Urinary bladder (tissue), 4 donors: ENCODE results near the gene IMP3. TPM values are rescaled to one million over a fixed set of nuclear protein-coding genes. Genes with fewer than 3 reads are reported as not detected.

ENCODE experiments used
- DNase-seq: peaks from one replicate; pipeline ENCODE4 v3.0.0-alpha.2; 2015; ENCODE audit errors: extremely low spot score
- H3K27ac ChIP-seq: one replicate; pipeline ENCODE4 v1.5.1; 2013; ENCODE audit warnings: low read depth, mild to moderate bottlenecking, moderate library complexity
- H3K36me3 ChIP-seq: one replicate; pipeline ENCODE4 v1.6.1; 2013; ENCODE audit warnings: mild to moderate bottlenecking, moderate library complexity; ENCODE audit not compliant: insufficient read depth
- H3K4me1 ChIP-seq: one replicate; pipeline ENCODE4 v1.6.1; 2013; ENCODE audit warnings: mild to moderate bottlenecking, moderate library complexity; ENCODE audit not compliant: insufficient read depth
- H3K4me3 ChIP-seq: one replicate; pipeline ENCODE4 v1.5.1; 2013; ENCODE audit warnings: low read depth, low read length
- WGBS: extraction: QIAGEN DNeasy Blood & Tissue Kit; methylation state at CpG from one replicate; pipeline ENCODE4 v1.1.7; 2013; 5-methylcytosine and 5-hydroxymethylcytosine counted together
- polyA plus RNA-seq: library from polyadenylated mRNA; stranded (reverse); fragments of 200-250 nt; gene quantifications from one replicate; pipeline ENCODE4 v1.2.3, GENCODE V29; 2013
- total RNA-seq: library from RNA; depleted of rRNA; stranded (reverse); fragments of >200 nt; gene quantifications from one replicate; pipeline ENCODE4 v1.2.3, GENCODE V29; 2014
- donor health status: healthy with polysubstance abuse.
- donor health status: healthy.

Gene IMP3
- total and polyA plus RNA-seq, 2 donors: 30.1 to 62.5 TPM

DNA sequence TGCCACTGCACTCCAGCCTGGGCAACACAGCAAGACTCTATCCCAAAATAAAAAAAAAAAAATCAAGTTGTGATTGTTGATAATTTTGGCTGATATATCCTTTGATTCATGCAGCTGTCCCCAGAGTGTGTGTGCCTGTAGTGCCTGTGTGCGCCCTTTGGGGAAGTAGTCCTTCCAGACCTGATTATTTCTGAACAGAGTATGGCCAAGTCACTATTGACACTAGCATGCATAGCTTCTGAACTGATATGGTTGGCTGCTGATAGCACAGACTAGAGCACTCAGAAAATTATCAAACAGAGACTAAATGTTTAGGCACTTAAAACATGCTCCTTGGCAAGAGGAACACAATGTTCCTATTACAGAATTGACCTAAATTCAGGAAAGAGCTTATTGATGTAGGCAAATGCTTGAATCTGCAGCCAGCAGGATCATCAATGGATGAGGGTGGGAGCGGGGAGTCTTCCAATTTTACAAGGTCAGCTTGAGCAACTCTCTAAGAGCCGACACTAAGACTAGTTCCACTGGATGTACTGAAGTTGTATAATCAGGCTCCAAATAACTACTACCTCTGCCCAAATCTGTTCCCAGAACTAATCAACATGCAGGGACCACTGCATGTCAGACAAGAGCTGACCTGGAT is 43.2 kb downstream of the IMP3 start:
- 96% methylated on average over 3 of the region's 3 CpGs for WGBS
- no peak for DNase-seq
- Histone ChIP-seq H3K36me3 (no peaks in the 10 kb centered on the region), H3K4me3 (no peak overlapping the region), H3K27ac (no peak overlapping the region), H3K4me1 (peaks cover 1% of the 10 kb centered on the region)

DNA sequence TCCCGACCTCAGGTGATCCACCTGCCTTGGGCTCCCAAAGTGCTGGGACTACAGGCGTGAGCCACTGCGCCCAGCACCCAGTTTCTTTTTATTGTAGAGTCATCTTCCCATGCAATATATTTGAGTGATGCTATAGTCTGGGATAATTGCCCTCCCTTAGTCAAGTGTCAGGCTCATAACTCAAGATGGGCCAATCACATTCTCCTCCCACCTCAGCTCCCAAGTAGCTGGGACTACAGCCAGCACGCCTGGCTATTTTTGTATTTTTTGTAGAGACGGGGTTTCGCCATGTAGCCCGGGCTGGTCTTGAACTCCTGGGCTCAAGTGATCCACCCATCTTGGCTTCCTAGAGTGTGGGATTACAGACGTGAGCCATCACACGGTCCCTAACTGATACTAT is 45.7 kb downstream of the IMP3 start:
- no peak for DNase-seq
- Histone ChIP-seq H3K4me1 (peaks cover 1% of the 10 kb centered on the region), H3K36me3 (no peaks in the 10 kb centered on the region), H3K27ac (no peak overlapping the region), H3K4me3 (no peak overlapping the region)
- WGBS: 82% methylated on average over 9 of the region's 9 CpGs

DNA sequence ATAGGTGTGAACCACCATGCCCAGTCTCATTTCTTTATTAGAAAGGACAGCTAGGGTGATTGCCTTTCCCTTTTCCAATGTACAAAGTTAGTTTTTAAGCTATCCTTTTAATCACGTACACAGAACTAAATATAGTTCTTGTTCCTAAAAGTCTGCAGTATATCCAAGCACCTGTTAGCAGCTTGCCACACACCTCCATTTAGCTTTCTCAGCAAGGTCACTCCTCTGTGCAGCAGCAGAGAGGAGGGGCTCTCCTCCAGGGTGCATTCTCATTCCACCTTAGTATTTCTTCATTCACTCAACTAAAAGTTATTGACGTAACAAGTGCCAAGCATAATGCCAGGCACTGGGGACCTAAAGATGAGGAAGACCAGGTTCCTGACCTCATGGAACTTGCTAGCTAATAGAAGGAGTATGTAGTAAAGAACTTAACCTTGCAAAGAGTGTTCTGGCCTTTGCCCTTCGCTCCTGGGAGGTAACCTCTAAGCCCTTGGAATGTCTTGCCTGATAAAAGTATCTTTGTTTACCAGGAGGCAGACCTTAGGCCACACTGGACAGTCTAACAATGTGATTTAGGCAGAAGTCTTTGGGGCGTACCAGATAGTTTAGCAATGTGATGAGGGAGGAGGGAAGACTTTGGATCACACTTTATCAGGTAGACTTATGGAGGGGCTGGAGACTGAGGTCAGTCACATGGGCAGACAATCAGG is 48.2 kb downstream of the IMP3 start:
- WGBS: 90% methylated on average over 4 of the region's 4 CpGs
- Histone ChIP-seq H3K4me1 (no peaks in the 10 kb centered on the region), H3K4me3 (no peak overlapping the region), H3K27ac (no peak overlapping the region), H3K36me3 (no peaks in the 10 kb centered on the region)
- no peak for DNase-seq

DNA sequence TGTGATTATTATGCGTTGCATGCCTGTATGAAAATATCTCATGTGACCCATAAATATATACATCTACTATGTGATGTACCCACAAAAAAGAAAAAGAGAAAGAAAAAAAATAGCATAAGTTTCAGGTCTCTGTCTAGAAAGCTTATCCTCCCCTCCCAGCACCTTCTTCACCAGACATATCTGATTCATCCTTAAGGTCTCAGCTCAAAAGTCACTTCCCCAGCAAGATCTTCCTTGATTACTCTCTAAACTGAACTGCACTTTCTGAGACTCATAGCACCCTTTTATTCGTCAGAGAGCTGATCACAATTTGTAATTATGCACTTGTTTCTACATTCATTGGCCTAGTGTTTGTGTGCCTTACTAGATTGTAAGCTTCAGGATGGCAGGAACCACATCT is 49.8 kb downstream of the IMP3 start:
- 91% methylated on average over 2 of the region's 2 CpGs for WGBS
- Histone ChIP-seq H3K4me3 (no peak overlapping the region), H3K27ac (no peak overlapping the region), H3K36me3 (no peaks in the 10 kb centered on the region), H3K4me1 (no peaks in the 10 kb centered on the region)
- DNase-seq: no peak

Other genes starting within 250 kb of the IMP3 start
- 50.3 TPM for gene SIN3A, start 188.5 kb downstream of the IMP3 start, total RNA-seq
- 34.2 TPM for gene SIN3A, start 188.5 kb downstream of the IMP3 start, polyA plus RNA-seq
- 26.6 TPM for gene PTPN9, start 60.9 kb downstream of the IMP3 start, total RNA-seq
- gene PTPN9, start 60.9 kb downstream of the IMP3 start, polyA plus RNA-seq: 22.6 TPM
- 25.1 TPM for gene SNUPN, start 14.5 kb downstream of the IMP3 start, total RNA-seq
- 23.6 TPM for gene SNUPN, start 14.5 kb downstream of the IMP3 start, polyA plus RNA-seq
- 11.1 TPM for gene SNX33, start 7.7 kb upstream of the IMP3 start, total RNA-seq
- 25.8 TPM for gene SNX33, start 7.7 kb upstream of the IMP3 start, polyA plus RNA-seq
- gene CSPG4, start 72.6 kb upstream of the IMP3 start, total RNA-seq: 30.6 TPM
- gene CSPG4, start 72.6 kb upstream of the IMP3 start, polyA plus RNA-seq: 63.8 TPM
- gene UBE2Q2, start 203.2 kb upstream of the IMP3 start, total RNA-seq: 101 TPM
- 46.7 TPM for gene UBE2Q2, start 203.2 kb upstream of the IMP3 start, polyA plus RNA-seq